Stimulated activated CD8-positive, alpha-beta memory T cell treated with anti-CD3 and anti-CD28 coated beads, Interleukin-12 subunit alpha, Interleukin-12 subunit beta, amount 100 ng/mL, for 4 hours (primary cell): ENCODE results near the gene UBE4A.

Source experiments
- DNase-seq: peaks from one replicate; pipeline ENCODE4 v3.0.0-alpha.2; 2020; ENCODE audit warnings: low read depth

UBE4A gene

GRCh38 chr11:118437208-118438125 is 78.1 kb downstream of the UBE4A start:
- DNase-seq: peak; percentile 12

DNA sequence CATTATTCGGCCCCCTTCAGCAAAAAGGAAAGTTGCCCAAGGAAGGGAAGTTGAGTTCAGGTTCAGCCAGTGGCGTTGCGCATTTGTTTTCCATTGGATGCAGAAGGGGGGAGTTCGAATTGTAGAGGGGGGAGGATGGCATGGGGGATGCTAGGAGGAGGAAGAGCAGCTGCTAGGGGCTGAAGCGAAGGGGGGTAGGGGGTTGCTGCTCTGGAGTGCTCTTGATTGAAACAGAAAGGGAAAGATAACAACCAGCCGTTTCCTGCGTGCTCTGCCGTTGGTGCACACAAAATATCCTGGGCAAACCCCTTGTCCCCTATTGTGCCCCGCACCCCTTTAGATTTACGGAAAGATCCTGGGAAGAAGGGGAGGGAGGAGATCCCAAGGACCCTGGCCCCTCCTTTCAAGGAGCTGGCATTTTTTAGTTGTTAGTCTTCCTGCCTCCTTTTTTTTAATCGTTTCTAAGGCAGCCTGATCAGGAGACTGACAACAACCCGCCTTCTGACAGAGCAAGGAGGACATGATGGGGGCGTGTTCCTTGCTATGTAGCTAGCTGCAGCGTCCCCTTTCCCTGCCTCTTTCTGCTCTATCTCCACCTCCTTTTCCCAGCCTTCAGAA is 79.0 kb downstream of the UBE4A start:
- DNase-seq: peak; percentile 25

GRCh38 chr11:118439646-118440045 is 80.2 kb downstream of the UBE4A start:
- no peak for DNase-seq

- DNase-seq: no peak
These were observed 82.4 kb downstream of the UBE4A start for GRCh38 chr11:118441770-118442275.

GRCh38 chr11:118442301-118442700 is 82.9 kb downstream of the UBE4A start:
- no peak for DNase-seq

- DNase-seq: no peak
These were observed 83.6 kb downstream of the UBE4A start for GRCh38 chr11:118442908-118443589.

GRCh38 chr11:118443590-118444218 is 84.3 kb downstream of the UBE4A start:
- DNase-seq: no peak

DNA sequence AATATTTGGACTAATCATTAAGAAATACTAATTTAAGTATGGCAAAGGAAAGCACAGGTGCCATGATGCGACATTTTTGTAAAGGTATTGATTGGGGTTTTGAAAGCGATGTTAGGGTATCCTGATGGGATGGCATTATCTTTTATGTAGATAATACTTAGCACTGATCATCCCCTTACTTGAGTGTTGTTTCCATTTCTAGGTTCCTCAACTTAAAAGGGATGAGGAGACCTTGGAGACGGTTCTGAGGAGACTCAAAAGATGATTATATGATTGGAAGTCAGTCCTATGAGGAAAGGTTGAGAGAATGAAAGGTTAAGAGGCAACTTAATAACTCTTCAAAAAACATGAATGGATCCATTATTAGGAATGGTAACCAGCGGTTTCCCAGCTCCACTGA is 88.0 kb downstream of the UBE4A start:
- no peak for DNase-seq

GRCh38 chr11:118448294-118448693 is 88.9 kb downstream of the UBE4A start:
- DNase-seq: no peak
